DMS53 treated with DMSO at 0.1 percent for 48 hours (cell line): ENCODE results near the gene BRPF1.

Experiments
- DNase-seq: peaks from one replicate; lab custom pipeline; 2025; ENCODE audit not compliant: unreplicated experiment; lab: John Stamatoyannopoulos, UW

BRPF1 gene

DNA sequence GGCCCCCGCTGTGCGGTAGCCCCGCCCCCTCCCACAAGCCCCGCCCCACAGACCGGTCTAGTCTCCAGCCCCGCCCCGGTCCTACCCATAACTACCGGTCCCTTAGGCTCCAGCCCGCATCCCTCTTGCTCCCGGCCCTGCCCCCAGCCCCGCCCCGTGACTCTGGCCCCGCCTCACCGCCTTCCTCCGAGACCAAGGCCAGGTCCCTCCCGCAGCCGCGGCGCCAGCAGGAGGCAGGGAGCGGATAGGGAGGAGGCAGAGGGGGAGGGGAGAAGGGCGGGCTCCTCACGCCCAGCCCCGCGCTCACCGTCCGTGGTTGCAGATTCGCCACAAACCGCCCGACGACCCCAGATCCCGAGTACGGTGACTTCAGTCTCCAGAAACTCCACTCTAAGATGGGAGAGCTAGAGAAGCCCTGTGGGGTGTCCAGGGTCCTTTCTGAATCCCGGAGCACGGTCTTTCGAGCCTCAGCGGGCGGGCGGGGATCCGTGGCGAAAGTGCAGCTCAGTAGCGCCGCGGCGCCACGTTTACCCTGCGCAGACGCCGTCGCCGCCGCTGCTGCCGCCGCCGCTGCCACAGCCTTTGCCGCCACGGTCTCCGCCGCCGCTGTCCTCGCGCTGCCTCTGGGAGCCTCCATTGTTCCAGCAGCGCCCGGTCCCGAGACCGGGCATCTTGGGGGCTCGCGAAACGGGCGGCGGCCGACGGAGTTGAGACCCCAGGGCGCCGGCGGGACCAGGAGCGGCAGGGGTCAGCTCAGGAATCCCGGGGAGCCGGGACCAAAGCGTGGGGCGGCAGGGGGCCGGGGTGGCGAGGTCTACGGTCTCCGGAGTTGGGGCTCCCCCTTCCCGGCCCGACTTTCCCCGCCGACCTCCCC is at the start of gene BRPF1:
Gene BRPF1, plus strand, starts transcription at position 530 of the 874 bp plus-strand sequence. CDS start 2,406 bp downstream, outside the sequence.
- DNase-seq: peak; percentile 46

DNA sequence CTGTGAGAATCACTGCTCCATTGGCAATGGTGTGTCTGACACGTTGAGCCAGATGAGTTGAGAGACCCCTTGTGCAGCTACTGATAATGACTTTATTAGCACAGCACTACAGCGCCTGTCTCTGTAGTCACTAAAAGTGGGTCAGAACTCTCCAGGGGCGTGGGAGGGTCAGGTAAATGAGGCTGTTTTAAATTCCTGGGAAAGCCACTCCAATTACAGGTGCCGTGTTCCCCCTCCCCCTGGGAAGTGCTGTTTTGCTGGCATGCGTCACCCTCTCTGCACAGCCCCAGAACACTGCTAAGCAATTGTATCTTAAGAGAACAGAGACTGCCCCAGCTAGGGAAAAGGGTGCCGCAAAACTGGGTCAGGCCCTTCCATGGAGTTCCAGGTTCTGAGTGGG is 49.4 kb upstream of the BRPF1 start:
- no peak for DNase-seq

DNA sequence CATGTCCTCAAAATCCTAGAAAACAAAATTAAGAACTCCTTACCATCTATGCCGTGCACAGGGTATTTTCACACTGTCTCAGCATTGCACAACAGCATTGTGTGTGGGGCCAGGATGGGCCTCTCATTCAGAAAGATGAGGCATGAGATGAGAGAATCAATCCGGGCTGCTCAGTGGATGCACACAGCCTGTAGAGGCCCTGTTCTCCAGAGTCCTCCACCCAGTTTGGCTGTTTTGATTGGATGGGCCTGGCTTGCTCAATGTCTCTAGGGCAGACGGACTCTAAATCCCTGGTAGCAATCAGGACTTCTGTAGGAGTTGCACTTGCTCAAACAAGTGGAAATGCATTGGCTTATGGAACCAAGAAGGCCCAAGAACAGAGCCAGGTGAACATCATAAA is 48.1 kb upstream of the BRPF1 start:
- DNase-seq: no peak

DNA sequence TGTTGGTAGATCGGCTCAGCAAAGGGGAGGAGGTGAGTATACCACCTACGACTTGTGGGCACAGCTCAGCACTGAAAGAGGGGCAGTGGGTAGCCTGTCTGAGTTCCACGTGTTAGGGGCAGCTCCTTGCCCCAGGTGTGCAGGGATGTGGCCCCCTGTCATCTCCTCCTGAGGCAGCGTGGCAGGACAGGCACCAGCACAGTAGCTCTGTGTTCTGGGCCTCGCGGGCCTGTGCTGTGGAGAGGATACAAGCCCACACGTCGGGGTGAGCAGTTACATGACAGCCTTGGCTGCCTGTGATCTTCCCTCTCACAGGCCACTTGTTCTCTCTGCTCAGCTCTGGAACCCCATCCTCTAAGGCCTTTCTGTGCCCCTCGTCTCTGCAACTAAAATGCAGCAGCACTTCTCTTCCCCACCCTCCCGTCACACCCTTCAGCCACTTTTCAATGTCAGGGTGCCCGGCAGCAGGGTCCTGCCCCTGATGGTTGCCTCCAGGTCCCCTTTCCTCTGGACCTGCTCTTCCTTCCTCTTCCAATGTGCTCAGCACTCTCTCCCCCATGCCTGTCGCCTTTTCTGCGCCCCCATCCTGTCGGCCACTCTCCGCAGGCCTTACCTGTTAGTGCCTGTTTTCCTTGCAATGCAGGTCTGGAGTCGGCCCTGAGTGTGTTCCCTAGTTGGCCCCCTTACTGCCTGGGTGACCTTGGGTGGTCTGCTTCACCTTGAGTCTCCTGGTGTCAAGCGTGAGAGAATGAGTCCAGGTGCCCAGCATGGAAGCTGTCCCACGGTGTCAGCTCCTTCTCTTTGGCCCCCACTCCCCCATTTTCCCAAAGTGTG is 46.1 kb upstream of the BRPF1 start:
- DNase-seq: no peak

- no peak for DNase-seq
These were observed 45.4 kb upstream of the BRPF1 start for GRCh38 chr3:9686050-9686550.

- DNase-seq: no peak
These were observed 44.8 kb upstream of the BRPF1 start for GRCh38 chr3:9686703-9687102.

DNA sequence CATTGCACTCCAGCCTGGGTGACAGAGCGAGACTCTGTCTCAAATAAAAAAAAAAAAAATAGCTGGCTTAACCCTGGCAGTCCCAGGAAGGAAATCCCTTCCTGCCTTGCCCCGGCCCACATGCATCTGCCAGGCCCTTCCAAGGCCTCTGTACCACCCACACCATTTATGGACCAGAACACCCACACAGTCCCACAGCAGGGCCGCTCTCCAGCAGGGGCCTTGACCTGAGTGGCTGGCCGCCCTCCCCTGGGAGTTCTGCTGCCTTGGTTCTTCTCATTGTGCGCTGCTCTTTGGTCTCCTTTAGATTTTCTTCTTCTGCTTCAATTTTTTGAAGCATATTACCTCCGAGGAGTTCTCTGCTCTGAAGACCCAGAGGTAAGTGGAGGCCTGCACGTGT is 44.0 kb upstream of the BRPF1 start:
- DNase-seq: no peak

DNA sequence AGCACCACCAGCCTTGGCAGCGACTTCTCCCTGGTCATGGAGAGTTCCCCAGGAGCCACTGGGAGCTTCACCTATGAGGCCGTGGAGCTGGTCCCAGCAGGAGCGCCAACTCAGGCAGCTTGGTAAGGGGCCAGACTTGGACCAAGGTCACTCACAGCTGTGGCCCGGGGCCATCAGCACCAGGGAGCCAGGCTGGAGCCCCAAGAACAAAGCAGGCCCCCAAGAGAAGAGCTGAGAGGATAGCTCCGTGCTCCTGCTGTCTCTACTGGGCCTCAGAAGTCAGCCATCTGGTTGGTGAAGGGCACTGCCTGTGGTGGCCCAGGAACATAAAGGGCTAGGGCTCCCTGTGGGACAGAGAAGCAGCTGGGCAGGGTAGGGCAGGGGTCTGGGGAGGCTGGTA is 42.6 kb upstream of the BRPF1 start:
- DNase-seq: no peak

GRCh38 chr3:9689757-9690156 is 41.8 kb upstream of the BRPF1 start:
- DNase-seq: no peak

DNA sequence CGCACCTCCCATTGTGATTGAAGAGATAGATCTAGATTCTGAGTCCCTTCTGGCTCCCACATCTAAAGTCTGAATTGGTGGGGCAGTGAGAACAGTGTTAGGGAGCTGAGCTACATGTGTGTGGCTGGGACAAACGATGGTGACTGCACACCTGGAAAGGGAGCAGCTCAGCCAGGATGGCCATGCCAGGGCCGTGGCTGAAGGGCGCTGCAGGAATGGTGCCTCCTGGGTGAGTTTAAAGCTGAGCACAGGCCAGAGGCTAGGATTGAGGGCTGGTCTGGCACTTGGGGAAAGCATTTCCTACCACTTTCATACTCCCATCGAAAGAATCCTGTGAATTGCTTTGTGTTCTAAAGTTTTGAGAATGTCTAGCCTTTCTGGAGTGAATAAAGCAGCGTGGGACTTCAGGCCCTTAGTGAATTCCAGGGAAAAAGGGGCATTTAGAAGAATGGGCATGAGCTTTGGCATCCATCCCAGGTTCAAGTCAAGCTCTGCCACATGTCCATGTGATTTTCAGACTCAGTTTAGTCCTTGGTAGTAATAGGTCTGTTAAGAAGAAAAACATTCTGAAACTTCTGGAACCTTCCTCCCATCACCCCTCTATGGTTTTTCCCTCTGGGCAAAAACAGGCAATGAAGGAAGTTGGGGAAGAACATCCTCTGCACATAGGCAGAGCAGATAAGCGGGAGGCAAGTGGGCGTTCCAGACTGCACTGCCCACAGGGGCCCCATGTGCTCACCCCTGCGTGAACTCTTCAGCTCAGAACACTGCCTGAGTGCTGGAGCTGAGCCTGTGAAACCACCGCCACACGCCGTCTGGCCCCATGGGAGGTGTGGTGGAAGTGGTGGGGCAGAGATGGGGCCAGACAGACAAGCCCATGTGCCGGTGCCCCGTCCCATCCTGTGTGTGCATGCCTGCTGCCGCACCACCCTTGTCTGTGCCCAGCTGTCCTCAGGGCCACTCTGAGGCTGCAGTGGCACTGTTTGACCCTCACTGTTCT is 40.8 kb upstream of the BRPF1 start:
- no peak for DNase-seq

DNA sequence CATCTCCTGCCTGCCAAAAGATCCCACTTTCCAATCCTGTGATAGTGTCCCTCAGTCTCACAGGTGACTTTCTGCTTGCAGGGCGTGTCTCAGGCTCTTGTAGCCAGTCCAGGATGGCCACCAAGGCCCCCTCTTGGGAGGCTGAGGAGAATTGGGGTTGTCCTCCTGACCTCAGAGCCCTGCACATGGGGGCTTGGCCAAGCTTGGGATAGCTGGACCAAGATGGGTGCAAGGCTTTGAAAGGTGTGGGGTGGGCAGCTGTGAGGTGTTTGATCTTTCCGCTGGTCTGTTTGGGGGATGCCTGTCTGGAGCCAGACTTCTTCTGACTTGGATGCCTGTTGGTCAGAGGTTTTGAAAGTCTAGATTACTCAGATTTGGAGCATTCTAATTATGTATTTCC is 39.9 kb upstream of the BRPF1 start:
- DNase-seq: no peak

GRCh38 chr3:9692416-9692815 is 39.1 kb upstream of the BRPF1 start:
- DNase-seq: no peak

GRCh38 chr3:9695345-9695744 is 36.2 kb upstream of the BRPF1 start:
- DNase-seq: no peak

GRCh38 chr3:9695746-9696145 is 35.8 kb upstream of the BRPF1 start:
- no peak for DNase-seq

- no peak for DNase-seq
These were observed 34.9 kb upstream of the BRPF1 start for GRCh38 chr3:9696480-9697220.

- no peak for DNase-seq
These were observed 33.6 kb upstream of the BRPF1 start for GRCh38 chr3:9697892-9698291.

GRCh38 chr3:9698293-9698692 is 33.2 kb upstream of the BRPF1 start:
- no peak for DNase-seq

- no peak for DNase-seq
These were observed 31.0 kb upstream of the BRPF1 start for GRCh38 chr3:9700536-9700935.

DNA sequence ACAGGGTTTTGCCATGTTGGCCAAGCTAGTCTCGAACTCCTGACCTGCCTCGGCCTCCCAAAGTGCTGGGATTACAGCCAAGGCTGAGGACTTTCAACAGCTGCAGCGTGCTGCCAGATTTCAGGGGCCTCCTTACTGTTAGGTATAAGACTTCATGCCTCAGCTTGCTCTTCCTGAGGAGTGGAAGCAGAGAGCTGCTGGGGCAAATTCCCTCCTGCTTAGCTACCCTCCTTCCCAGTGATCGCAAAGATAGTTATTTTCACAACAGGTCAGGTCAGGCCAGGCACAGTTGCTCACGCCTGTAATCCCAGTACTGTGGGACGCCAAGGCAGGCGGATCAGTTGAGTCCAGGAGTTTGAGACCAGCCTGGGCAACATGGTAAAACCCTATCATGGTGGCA is 30.5 kb upstream of the BRPF1 start:
- DNase-seq: no peak

- no peak for DNase-seq
These were observed 29.8 kb upstream of the BRPF1 start for GRCh38 chr3:9701711-9702110.
